AG08395 (cell line): ENCODE data around the gene METAP1D.

Experiments used
- DNase-seq: peaks from one replicate; pipeline ENCODE4 v3.0.0; 2012; ENCODE audit warnings: mixed read lengths, low spot score

METAP1D gene

DNA sequence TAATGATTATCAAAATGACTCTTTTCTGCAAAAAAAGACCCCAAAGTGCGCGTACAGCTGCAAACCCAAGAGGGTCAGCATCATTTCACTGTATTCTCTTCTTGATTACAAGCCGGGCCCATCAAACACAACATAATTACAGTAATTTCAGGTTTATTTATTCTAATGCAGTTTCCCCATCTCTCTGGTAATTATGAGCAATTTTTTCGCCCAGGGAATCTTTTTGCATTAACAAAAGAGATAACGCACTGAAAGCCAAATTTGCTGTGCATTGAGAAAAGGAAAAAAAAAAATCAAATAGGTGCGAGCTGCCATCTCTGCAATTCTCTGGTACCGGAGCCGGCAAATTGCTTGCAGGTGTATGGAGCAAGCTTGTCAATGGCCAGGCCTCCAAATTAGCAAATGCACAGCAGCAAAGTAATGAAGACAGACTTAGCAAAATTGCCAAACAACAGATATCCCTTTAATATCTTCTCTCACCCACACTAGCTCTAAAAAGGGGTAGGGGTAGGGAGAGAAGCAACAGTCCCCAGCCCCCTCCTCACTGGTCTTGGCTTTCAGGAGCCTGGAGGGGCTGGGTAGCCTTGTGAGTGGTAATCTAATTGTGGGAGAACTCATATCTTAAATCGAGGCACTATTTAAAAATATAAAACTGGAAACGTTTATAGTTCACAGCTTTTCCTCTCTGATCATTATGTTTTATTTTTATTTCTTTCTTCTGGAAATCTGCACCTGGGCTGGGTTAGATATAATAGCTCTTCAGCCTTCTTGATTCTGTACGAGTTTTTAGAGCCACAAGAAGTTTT lies 92.2 kb downstream of the METAP1D start:
- DNase-seq: no peak

DNA sequence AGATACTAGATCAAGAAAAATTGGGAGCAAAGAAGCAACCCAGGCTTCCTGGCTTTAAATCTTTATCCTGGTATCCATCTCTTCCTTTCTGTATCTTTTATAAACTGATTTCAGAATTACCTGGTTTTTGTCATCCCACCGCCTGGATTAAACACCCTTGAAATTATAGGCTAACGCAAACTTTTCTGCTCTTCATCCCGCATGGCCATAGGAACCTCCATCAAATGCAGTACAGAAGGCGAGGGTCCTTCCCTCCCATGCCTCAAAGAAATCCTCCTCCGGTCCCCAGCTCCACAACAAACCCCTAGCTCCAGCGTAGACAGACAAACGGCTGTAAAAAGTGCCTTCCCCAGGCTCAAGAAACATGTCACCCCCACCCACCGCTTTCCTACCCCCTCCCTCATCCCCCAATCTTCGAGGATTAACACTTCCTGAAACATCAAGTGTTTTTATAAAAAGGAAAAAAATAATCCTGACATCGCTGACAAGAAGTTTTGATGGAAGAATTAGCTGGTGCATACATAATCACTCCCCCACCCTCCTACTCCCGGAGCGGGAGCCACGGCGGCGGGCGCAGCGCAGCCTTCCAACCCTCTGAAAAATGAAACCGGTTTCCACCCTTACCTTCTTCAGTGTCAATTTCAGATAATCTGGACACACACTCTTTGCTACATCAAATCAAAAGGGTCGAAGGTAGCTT lies 93.1 kb downstream of the METAP1D start:
- DNase-seq: no peak

DNA sequence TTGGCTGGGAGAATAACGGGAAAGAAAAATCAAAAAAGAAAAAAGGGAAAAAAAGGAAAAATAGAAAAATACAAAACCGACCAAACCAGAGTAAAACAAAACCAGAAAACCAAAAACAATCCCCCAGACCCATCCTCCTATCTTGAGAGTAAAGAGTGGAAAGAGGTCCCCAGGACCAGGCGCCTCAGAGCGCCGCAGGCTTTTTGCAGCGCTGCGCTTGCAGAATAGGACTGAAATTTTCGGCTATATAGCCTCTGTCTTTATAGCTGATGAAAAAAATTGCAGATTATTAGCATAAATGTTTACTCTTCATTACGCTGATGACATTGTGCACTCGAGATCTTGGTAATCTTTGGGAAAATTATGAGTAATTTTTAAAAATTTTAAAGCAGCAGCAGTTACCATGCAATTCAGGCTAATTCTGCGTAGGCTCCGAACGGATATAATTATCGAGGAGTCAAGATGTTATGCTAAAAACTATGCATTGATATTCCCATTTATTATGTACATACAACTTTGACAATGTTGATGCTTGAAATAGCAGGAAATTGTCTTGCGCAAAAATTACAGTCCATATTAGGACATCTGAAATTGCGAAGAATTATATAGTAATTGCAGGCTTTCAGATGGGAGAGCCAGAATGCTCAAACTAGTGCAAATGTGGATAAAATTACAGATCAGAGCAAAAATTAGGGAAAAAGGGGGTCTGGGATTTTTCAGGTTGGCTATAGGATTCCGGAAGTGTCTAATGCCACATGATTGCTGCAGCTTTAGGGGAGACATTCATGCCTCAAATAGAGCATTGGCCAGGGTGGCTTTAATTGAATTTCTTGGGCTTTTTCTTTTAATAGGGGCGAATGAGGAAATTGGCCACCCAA lies 93.9 kb downstream of the METAP1D start:
- no peak for DNase-seq

- no peak for DNase-seq
Measured at GRCh38 chr2:172094294-172095145, 94.8 kb downstream of the METAP1D start.

- DNase-seq: peak; percentile 82
Measured at GRCh38 chr2:172095146-172095904, 95.6 kb downstream of the METAP1D start.

GRCh38 chr2:172095905-172096625 lies 96.3 kb downstream of the METAP1D start:
- no peak for DNase-seq

DNA sequence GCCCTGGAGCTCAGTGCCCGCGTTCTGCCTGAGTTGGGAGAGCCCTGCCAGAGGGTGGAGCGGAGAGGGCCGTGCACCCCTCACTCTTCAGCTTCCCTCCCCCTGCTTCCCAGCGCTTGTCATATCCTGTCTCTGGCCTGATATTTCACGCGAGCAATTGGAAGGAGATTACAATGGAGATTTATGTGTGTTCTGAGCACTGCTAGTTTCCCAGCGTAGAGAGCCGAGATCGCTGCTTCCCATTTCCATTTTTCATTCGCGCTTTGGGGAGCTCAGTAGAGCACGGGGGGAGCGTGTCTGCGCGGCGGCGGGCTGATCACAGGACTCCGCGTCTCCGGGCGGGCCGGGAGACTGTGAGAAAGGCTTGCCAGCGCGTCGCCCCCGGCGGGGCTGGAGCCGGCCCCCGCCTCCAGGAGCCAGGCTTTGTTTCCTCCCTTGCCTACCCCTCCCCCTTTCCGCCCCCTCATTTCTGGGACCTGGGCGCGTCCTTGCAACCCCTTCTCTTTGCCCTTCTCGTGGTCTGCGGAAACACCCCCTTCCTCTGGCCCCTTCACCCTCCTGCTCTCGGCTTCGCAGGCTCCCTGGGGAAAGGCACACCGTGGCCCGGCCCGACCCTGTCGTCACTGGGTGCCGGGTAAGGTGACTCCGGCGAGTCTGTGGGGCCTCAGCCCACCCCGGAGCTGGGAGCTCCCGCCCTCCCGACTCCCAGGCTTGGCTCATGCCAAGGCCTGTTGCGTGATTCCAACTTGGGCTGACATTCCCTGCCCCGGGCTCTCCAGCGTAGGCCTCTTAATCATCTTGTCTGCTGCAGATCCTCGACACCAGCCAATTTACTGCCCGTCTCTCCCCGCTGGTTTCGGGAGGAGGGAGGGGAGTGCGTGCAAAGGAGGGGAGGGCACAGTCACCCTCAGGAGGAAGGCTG lies 97.1 kb downstream of the METAP1D start:
- peak; percentile 75 for DNase-seq

GRCh38 chr2:172097557-172098131 lies 97.9 kb downstream of the METAP1D start:
- DNase-seq: no peak

- DNase-seq: no peak
Measured at GRCh38 chr2:172098287-172098649, 98.5 kb downstream of the METAP1D start.

DNA sequence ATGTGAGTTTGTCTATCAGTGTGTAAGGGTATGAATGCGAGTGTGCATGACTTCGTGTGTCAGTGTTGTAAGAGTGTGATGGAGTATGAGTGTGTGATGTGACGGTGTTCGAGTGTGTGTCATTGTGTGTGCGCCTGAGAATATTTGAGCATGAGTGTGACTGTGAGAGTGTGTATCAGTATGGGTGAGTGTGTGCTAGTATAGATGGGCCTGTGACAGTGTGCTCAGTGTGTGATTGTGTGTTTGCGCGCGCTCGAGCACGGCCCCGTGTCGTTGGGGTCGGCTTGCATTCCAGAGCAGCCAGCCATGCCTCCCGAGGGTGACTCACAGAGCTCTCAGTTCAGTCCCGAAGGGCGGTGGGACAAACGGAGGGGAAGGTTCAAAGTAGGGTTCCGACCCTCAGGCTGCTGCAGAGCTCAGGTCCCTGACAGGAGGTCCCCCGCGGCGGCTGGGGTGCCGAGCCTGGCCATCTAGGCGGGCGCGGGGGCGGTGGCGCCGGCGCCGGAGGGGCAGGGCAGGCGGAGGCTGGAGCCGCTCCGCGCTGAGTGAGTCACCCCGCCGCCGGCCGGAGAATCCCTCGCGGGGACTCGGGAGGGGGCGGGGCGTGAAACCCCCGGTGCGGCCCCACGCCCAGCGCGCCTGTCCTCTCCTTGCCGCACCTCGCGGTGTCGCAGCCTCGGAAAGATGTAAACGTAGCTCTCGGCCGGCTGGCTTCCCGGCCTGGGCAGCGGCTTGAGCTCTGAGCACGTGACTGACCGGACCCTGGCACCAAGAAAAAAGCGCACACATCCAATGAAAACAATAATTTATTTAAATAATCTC lies 99.1 kb downstream of the METAP1D start:
- peak; percentile 72 for DNase-seq

GRCh38 chr2:172099472-172100079 lies 99.8 kb downstream of the METAP1D start:
- DNase-seq: no peak

- no peak for DNase-seq
Measured at GRCh38 chr2:172100080-172100934, 100.6 kb downstream of the METAP1D start.

- no peak for DNase-seq
Measured at GRCh38 chr2:172100935-172101820, 101.4 kb downstream of the METAP1D start.

DNA sequence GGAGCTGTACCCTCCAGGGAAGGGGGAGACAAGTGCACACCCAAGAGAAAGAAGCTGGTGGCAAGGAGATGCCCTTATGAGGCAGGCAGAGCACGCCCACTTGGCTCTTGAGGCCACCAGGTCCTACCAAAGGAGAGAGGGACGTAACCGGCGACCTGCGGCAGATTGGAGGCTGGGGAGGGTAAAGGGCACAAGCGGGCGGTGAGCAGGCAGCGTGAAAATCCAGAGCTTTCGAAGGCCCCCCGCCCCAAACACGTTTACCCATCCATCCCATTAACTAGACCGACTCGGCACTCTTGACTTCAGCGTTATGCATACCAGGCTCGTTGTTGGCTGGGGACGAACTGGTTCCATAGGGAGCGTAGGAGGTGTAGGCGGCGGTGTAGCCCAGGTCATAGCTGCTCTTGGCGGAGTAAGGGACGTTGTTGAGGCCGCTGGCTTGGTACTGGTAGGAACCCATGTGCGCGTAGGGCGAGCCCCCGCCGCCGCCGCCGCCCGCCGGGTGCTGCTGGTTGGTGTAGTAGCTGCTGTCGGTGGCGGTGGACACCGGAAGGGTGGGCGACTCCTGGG lies 102.2 kb downstream of the METAP1D start:
- DNase-seq: no peak
